ENCODE results near the gene SLC46A3. TPM values are rescaled to one million over a fixed set of nuclear protein-coding genes. Genes with fewer than 3 reads are reported as not detected.

Gene SLC46A3
- total and polyA plus RNA-seq, 2 experiments from 2014 or later: 27.9 to 48.5 TPM

- peak overlapping the region; percentile 74 for H3K27ac ChIP-seq
- H3K36me3 ChIP-seq (replicated peaks; ENCODE audit: insufficient read depth, low read depth): no peaks in the 10 kb centered on the region
- H3K4me2 ChIP-seq: peak overlapping the region; percentile 89
- no peaks in the 10 kb centered on the region for H4K20me1 ChIP-seq (ENCODE audit: insufficient read depth, poor library complexity, severe bottlenecking)
- H2AFZ ChIP-seq: peak overlapping the region; percentile 67
- TF ChIP-seq EZH2phosphoT487 (IDR thresholded peaks at IDR 0.05; ENCODE audit: low read depth, severe bottlenecking, unreplicated experiment) (no peak), CTCF (IDR thresholded peaks at IDR 0.05; ENCODE audit: poor library complexity) (no peak), EZH2 (IDR thresholded peaks at IDR 0.05; ENCODE audit: borderline replicate concordance) (no peak)
- no peaks in the 10 kb centered on the region for H3K27me3 ChIP-seq
- DNase-seq (ENCODE audit: low spot score): no peak
- peaks cover 6% of the 10 kb centered on the region for H3K4me1 ChIP-seq (ENCODE audit: insufficient read depth)
- H3K9me3 ChIP-seq (ENCODE audit: low read depth): no peaks in the 10 kb centered on the region
- H3K79me2 ChIP-seq: peaks cover 3% of the 10 kb centered on the region
- peak overlapping the region; percentile 49 for H3K4me3 ChIP-seq
- WGBS (ENCODE audit: low lambda C conversion rate, missing lambda C conversion rate): 15% methylated on average over 10 of the region's 10 CpGs
- H3K9me2 ChIP-seq (replicated peaks; ENCODE audit: insufficient read depth): no peaks in the 10 kb centered on the region
These were observed 601 bp downstream of the SLC46A3 start for GRCh38 chr13:28718196-28718542.

- 78% methylated on average over 3 of the region's 3 CpGs for WGBS (ENCODE audit: low lambda C conversion rate, missing lambda C conversion rate)
- Histone ChIP-seq H2AFZ (no peak overlapping the region), H3K27ac (peak overlapping the region; percentile 75), H3K4me1 (ENCODE audit: insufficient read depth) (peaks cover 6% of the 10 kb centered on the region), H3K4me2 (peak overlapping the region; percentile 89), H3K4me3 (no peak overlapping the region), H3K36me3 (replicated peaks; ENCODE audit: insufficient read depth, low read depth) (no peaks in the 10 kb centered on the region), H3K9me2 (replicated peaks; ENCODE audit: insufficient read depth) (no peaks in the 10 kb centered on the region), H3K79me2 (peaks cover 3% of the 10 kb centered on the region), H4K20me1 (ENCODE audit: insufficient read depth, poor library complexity, severe bottlenecking) (no peaks in the 10 kb centered on the region), H3K9me3 (ENCODE audit: low read depth) (no peaks in the 10 kb centered on the region), H3K27me3 (no peaks in the 10 kb centered on the region)
- TF ChIP-seq EZH2 (IDR thresholded peaks at IDR 0.05; ENCODE audit: borderline replicate concordance) (no peak), EZH2phosphoT487 (IDR thresholded peaks at IDR 0.05; ENCODE audit: low read depth, severe bottlenecking, unreplicated experiment) (no peak)
- no peak for DNase-seq (ENCODE audit: low spot score)
These were observed 1.6 kb downstream of the SLC46A3 start for GRCh38 chr13:28717170-28717569.

- Histone ChIP-seq H2AFZ (peak overlapping the region; percentile 50), H3K4me3 (no peak overlapping the region)
- TF ChIP-seq EZH2phosphoT487 (IDR thresholded peaks at IDR 0.05; ENCODE audit: low read depth, severe bottlenecking, unreplicated experiment) (no peak), CTCF (IDR thresholded peaks at IDR 0.05; ENCODE audit: poor library complexity) (no peak), EZH2 (IDR thresholded peaks at IDR 0.05; ENCODE audit: borderline replicate concordance) (no peak)
These were observed 2.3 kb downstream of the SLC46A3 start for GRCh38 chr13:28716511-28716910.

GRCh38 chr13:28714651-28715050 is 4.1 kb downstream of the SLC46A3 start:
- Histone ChIP-seq H3K27me3 (no peaks in the 10 kb centered on the region), H3K27ac (no peak overlapping the region), H3K4me2 (no peak overlapping the region), H3K4me1 (ENCODE audit: insufficient read depth) (peaks cover 6% of the 10 kb centered on the region), H4K20me1 (ENCODE audit: insufficient read depth, poor library complexity, severe bottlenecking) (no peaks in the 10 kb centered on the region), H3K4me3 (no peak overlapping the region), H3K79me2 (peaks cover 3% of the 10 kb centered on the region), H3K9me3 (ENCODE audit: low read depth) (no peaks in the 10 kb centered on the region), H3K36me3 (replicated peaks; ENCODE audit: insufficient read depth, low read depth) (no peaks in the 10 kb centered on the region), H2AFZ (no peak overlapping the region), H3K9me2 (replicated peaks; ENCODE audit: insufficient read depth) (no peaks in the 10 kb centered on the region)
- no peak for DNase-seq (ENCODE audit: low spot score)
- no peak for TF ChIP-seq EZH2phosphoT487 (IDR thresholded peaks at IDR 0.05; ENCODE audit: low read depth, severe bottlenecking, unreplicated experiment)
- TF ChIP-seq EZH2 (IDR thresholded peaks at IDR 0.05; ENCODE audit: borderline replicate concordance): no peak
- no peak for TF ChIP-seq CTCF (IDR thresholded peaks at IDR 0.05; ENCODE audit: poor library complexity)
- WGBS (ENCODE audit: low lambda C conversion rate, missing lambda C conversion rate): 97% methylated on average over 1 of the region's 1 CpG

More at GRCh38 chr13:28716511-28716910, 2.3 kb downstream of the SLC46A3 start:
- Histone ChIP-seq H3K4me2 (peak overlapping the region; percentile 89), H3K36me3 (replicated peaks; ENCODE audit: insufficient read depth, low read depth) (no peaks in the 10 kb centered on the region), H3K79me2 (peaks cover 3% of the 10 kb centered on the region), H3K27ac (peak overlapping the region; percentile 75), H4K20me1 (ENCODE audit: insufficient read depth, poor library complexity, severe bottlenecking) (no peaks in the 10 kb centered on the region), H3K27me3 (no peaks in the 10 kb centered on the region), H3K4me1 (ENCODE audit: insufficient read depth) (peaks cover 6% of the 10 kb centered on the region), H3K9me2 (replicated peaks; ENCODE audit: insufficient read depth) (no peaks in the 10 kb centered on the region), H3K9me3 (ENCODE audit: low read depth) (no peaks in the 10 kb centered on the region)
- peak; percentile 46 for DNase-seq (ENCODE audit: low spot score)
- 9% methylated on average over 8 of the region's 8 CpGs for WGBS (ENCODE audit: low lambda C conversion rate, missing lambda C conversion rate)

Measured in hepatocyte (in vitro differentiated cells).